HEK293 (cell line): ENCODE data around the gene PSMA2.
A peak's percentile ranks its signal among the peaks of the same experiment; 100 is the strongest.

Experiments
- CTCF ChIA-PET: fragments of 350-600 bp; formaldehyde crosslinking; extraction: SDS; loops from one replicate; lab custom pipeline; 2021; ENCODE audit warnings: antibody characterized with exemption; lab: Yijun Ruan, JAX
- POLR2A ChIA-PET: fragments of 300-600 bp; formaldehyde crosslinking; extraction: SDS; loops from one replicate; lab custom pipeline; 2020; ENCODE audit warnings: antibody characterized with exemption, inconsistent platforms; lab: Yijun Ruan, JAX
- H3K27ac ChIP-seq: fragments of 200-500 bp; sonication (Bioruptor generic); 2 replicates; pipeline ENCODE4 v1.5.1; 2014; ENCODE audit warnings: low read depth, low read length, control low read depth, inconsistent platforms; ENCODE audit errors: extremely low read depth
- H3K36me3 ChIP-seq, 2 experiments: fragments of 200-500 bp in 1 of 2; sonication (Bioruptor generic) in 1 of 2; 1 replicate in 1 of 2; 2 replicates in 1 of 2; pipeline ENCODE4 v1.5.1; 2014 to 2017; ENCODE audit warnings: inconsistent platforms in 2 of 2, low read length in 2 of 2; ENCODE audit not compliant: control insufficient read depth in 2 of 2, insufficient read depth in 1 of 2
- H3K4me1 ChIP-seq: fragments of 200-500 bp; sonication (Bioruptor generic); 2 replicates; pipeline ENCODE4 v1.5.1; 2014; ENCODE audit warnings: mild to moderate bottlenecking, low read length, inconsistent platforms; ENCODE audit not compliant: control insufficient read depth, insufficient read depth
- H3K4me3 ChIP-seq: 2 replicates; pipeline ENCODE4 v1.5.1; 2011; ENCODE audit warnings: low read depth, mild to moderate bottlenecking, control low read depth, low read length, moderate library complexity
- H3K9me3 ChIP-seq: fragments of 200-500 bp; sonication (Bioruptor generic); 2 replicates; pipeline ENCODE4 v1.5.1; 2014; ENCODE audit warnings: low read depth, low read length, inconsistent platforms; ENCODE audit not compliant: control insufficient read depth, insufficient read depth
- GLIS1 ChIP-seq: fragments of 450-650 bp; formaldehyde crosslinking; IDR thresholded peaks from 2 replicates; pipeline ENCODE4 v1.5.1; 2016; ENCODE audit warnings: missing biosample characterization, missing genetic modification characterization
- OVOL3 ChIP-seq: fragments of 450-650 bp; formaldehyde crosslinking; IDR thresholded peaks from 2 replicates; pipeline ENCODE4 v1.5.1; 2016; ENCODE audit warnings: missing biosample characterization, missing genetic modification characterization
- RBAK ChIP-seq: fragments of 450-650 bp; formaldehyde crosslinking; IDR thresholded peaks from 2 replicates; pipeline ENCODE4 v1.5.1; 2016; ENCODE audit warnings: missing biosample characterization, missing genetic modification characterization
- SCRT1 ChIP-seq: fragments of 450-650 bp; formaldehyde crosslinking; IDR thresholded peaks from 2 replicates; pipeline ENCODE4 v1.5.1; 2016; ENCODE audit warnings: missing biosample characterization, missing genetic modification characterization, borderline replicate concordance
- SCRT2 ChIP-seq: fragments of 450-650 bp; formaldehyde crosslinking; IDR thresholded peaks from 2 replicates; pipeline ENCODE4 v1.5.1; 2016; ENCODE audit warnings: missing biosample characterization, missing genetic modification characterization
- TRIM28 ChIP-seq: IDR thresholded peaks from 2 replicates; pipeline ENCODE4 v1.6.1; 2011; ENCODE audit warnings: low read length, control low read depth, borderline replicate concordance
- YY2 ChIP-seq: fragments of 450-650 bp; formaldehyde crosslinking; IDR thresholded peaks from 2 replicates; pipeline ENCODE4 v1.5.1; 2016; ENCODE audit warnings: missing biosample characterization, missing genetic modification characterization
- ZNF433 ChIP-seq: fragments of 450-650 bp; formaldehyde crosslinking; IDR thresholded peaks from 2 replicates; pipeline ENCODE4 v1.5.1; 2016; ENCODE audit warnings: missing biosample characterization, missing genetic modification characterization, low read depth
- ZNF48 ChIP-seq: fragments of 450-650 bp; formaldehyde crosslinking; IDR thresholded peaks from 2 replicates; pipeline ENCODE4 v1.5.1; 2016; ENCODE audit warnings: missing biosample characterization, missing genetic modification characterization
- ZNF571 ChIP-seq: fragments of 450-650 bp; formaldehyde crosslinking; IDR thresholded peaks from 2 replicates; pipeline ENCODE4 v1.5.0; 2017; ENCODE audit warnings: missing biosample characterization, missing genetic modification characterization
- ZNF626 ChIP-seq: fragments of 450-650 bp; sonication (Bioruptor Pico); formaldehyde crosslinking; IDR thresholded peaks from 2 replicates; pipeline ENCODE4 v1.5.1; 2018; ENCODE audit warnings: missing biosample characterization, missing genetic modification characterization, inconsistent platforms
- ZNF664 ChIP-seq: fragments of 450-650 bp; formaldehyde crosslinking; IDR thresholded peaks from 2 replicates; pipeline ENCODE4 v1.5.1; 2016; ENCODE audit warnings: missing biosample characterization, missing genetic modification characterization
- ZNF776 ChIP-seq: fragments of 450-650 bp; formaldehyde crosslinking; IDR thresholded peaks from 2 replicates; pipeline ENCODE4 v1.5.0; 2017; ENCODE audit warnings: missing biosample characterization, missing genetic modification characterization, borderline replicate concordance
- TF ChIP-seq, protein P1 (sequence below): fragments of 450-650 bp; formaldehyde crosslinking; IDR thresholded peaks from 2 replicates; pipeline ENCODE4 v1.5.1; 2017; ENCODE audit warnings: missing biosample characterization, missing genetic modification characterization
- TF ChIP-seq, protein P2 (sequence below): fragments of 450-650 bp; formaldehyde crosslinking; IDR thresholded peaks from 2 replicates; pipeline ENCODE4 v1.5.0; 2017; ENCODE audit warnings: missing biosample characterization, missing genetic modification characterization, borderline replicate concordance
- TF ChIP-seq, protein P3 (sequence below): fragments of 450-650 bp; formaldehyde crosslinking; IDR thresholded peaks from 2 replicates; pipeline ENCODE4 v1.5.1; 2016; ENCODE audit warnings: missing biosample characterization, missing genetic modification characterization
- TF ChIP-seq, protein P4 (sequence below): fragments of 450-650 bp; formaldehyde crosslinking; IDR thresholded peaks from 2 replicates; pipeline ENCODE4 v1.5.1; 2016; ENCODE audit warnings: missing biosample characterization, missing genetic modification characterization, borderline replicate concordance

PSMA2 gene

DNA sequence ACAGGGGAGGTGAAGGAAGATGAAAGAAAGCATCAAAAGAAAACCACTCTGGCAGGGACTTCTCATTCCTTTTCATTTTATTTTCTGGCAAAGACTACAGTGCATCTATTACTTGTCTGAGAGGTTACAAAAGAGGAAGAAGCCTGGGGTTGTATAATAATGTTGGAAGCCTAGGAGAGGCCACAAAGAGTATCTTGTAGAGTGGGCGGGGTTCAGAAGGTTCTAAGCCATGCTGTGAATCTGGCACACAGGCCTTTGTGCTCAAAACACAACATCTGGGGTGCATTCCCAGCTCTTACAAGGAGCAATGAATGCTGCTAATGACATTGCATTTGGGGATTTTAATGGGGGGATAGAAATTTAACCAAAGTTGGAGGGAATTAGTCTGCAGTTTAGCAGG lies 49.6 kb upstream of the PSMA2 start:
- ChIA-PET CTCF (no interaction called here), POLR2A (no interaction called here)
- no peaks in the 10 kb centered on the region for H3K4me1 ChIP-seq
- no peak overlapping the region for H3K4me3 ChIP-seq
- no peak overlapping the region for H3K27ac ChIP-seq
- TF ChIP-seq ZNF664 (tag by site-specific recombination) = no peak
- no peak for TF ChIP-seq GLIS1 (tag by site-specific recombination)
- no peak for TF ChIP-seq TRIM28
- no peak for TF ChIP-seq ZNF571
- TF ChIP-seq OVOL3 (tag by site-specific recombination) = no peak
- TF ChIP-seq ZNF48 (tag by site-specific recombination) = no peak
- TF ChIP-seq ZNF776 = no peak
- no peak for TF ChIP-seq ZNF626 (tag by site-specific recombination)
- no peak for TF ChIP-seq SCRT2 (tag by site-specific recombination)
- TF ChIP-seq, protein P1, sequence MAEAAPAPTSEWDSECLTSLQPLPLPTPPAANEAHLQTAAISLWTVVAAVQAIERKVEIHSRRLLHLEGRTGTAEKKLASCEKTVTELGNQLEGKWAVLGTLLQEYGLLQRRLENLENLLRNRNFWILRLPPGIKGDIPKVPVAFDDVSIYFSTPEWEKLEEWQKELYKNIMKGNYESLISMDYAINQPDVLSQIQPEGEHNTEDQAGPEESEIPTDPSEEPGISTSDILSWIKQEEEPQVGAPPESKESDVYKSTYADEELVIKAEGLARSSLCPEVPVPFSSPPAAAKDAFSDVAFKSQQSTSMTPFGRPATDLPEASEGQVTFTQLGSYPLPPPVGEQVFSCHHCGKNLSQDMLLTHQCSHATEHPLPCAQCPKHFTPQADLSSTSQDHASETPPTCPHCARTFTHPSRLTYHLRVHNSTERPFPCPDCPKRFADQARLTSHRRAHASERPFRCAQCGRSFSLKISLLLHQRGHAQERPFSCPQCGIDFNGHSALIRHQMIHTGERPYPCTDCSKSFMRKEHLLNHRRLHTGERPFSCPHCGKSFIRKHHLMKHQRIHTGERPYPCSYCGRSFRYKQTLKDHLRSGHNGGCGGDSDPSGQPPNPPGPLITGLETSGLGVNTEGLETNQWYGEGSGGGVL (tag by site-specific recombination) = no peak
- TF ChIP-seq, protein P2, sequence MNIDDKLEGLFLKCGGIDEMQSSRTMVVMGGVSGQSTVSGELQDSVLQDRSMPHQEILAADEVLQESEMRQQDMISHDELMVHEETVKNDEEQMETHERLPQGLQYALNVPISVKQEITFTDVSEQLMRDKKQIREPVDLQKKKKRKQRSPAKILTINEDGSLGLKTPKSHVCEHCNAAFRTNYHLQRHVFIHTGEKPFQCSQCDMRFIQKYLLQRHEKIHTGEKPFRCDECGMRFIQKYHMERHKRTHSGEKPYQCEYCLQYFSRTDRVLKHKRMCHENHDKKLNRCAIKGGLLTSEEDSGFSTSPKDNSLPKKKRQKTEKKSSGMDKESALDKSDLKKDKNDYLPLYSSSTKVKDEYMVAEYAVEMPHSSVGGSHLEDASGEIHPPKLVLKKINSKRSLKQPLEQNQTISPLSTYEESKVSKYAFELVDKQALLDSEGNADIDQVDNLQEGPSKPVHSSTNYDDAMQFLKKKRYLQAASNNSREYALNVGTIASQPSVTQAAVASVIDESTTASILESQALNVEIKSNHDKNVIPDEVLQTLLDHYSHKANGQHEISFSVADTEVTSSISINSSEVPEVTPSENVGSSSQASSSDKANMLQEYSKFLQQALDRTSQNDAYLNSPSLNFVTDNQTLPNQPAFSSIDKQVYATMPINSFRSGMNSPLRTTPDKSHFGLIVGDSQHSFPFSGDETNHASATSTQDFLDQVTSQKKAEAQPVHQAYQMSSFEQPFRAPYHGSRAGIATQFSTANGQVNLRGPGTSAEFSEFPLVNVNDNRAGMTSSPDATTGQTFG (tag by site-specific recombination) = no peak
- TF ChIP-seq, protein P3, sequence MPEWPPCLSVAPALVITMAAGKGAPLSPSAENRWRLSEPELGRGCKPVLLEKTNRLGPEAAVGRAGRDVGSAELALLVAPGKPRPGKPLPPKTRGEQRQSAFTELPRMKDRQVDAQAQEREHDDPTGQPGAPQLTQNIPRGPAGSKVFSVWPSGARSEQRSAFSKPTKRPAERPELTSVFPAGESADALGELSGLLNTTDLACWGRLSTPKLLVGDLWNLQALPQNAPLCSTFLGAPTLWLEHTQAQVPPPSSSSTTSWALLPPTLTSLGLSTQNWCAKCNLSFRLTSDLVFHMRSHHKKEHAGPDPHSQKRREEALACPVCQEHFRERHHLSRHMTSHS = no peak
- no peak for TF ChIP-seq YY2 (tag by site-specific recombination)
- TF ChIP-seq, protein P4, sequence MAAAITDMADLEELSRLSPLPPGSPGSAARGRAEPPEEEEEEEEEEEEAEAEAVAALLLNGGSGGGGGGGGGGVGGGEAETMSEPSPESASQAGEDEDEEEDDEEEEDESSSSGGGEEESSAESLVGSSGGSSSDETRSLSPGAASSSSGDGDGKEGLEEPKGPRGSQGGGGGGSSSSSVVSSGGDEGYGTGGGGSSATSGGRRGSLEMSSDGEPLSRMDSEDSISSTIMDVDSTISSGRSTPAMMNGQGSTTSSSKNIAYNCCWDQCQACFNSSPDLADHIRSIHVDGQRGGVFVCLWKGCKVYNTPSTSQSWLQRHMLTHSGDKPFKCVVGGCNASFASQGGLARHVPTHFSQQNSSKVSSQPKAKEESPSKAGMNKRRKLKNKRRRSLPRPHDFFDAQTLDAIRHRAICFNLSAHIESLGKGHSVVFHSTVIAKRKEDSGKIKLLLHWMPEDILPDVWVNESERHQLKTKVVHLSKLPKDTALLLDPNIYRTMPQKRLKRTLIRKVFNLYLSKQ (tag by site-specific recombination) = no peak
- H3K36me3 ChIP-seq = no peaks in the 10 kb centered on the region
- no peaks in the 10 kb centered on the region for H3K9me3 ChIP-seq

DNA sequence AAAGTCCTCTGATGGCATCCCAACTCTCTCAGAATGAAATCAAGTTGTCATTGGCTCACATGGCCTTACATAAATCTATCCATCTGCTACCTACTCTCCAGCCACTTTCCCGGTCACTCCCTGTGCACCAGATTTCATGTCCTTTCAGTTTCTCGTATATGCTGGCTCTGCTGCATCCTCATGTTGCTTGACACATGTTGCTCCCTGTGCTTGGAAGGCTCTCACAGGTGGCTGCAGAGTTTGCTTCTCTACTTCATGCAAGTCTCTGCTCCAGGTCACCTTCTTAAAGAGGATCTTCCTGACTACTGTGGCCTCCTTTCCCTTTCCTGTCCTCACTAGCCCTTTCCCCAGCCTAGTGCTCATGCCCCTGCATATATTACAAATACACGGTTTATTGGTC lies 48.5 kb upstream of the PSMA2 start:
- POLR2A ChIA-PET = no interaction called here
- Histone ChIP-seq H3K9me3 (no peaks in the 10 kb centered on the region), H3K4me3 (no peak overlapping the region)
- CTCF ChIA-PET = no interaction called here
- TF ChIP-seq SCRT1 (tag by site-specific recombination) (peak; percentile 84), ZNF433 (no peak), RBAK (no peak), SCRT2 (tag by site-specific recombination) (peak; percentile 95)
- TF ChIP-seq, all 188 proteins: peak for 2
- Histone ChIP-seq H3K4me1 (no peaks in the 10 kb centered on the region), H3K27ac (no peak overlapping the region), H3K36me3 (no peaks in the 10 kb centered on the region)
